Activated T-helper 1 cell treated with anti-CD3 and anti-CD28 coated beads, Interleukin-2, amount 50 U/mL, for 16 hours (primary cell): ENCODE data around the gene CD226.
"Not testable (repeated sequence)": the region's sequence is repeated elsewhere in the genome, so short reads cannot be mapped to it uniquely, and the experiment has no call there.

ENCODE experiments used
- DNase-seq, 2 donors: peaks; one replicate each; pipeline ENCODE4 v3.0.0-alpha.2; 2020; ENCODE audit warnings: low read depth in 1 of 2, low spot score in 1 of 2

CD226 gene

GRCh38 chr18:69956665-69957620 lies 9.3 kb upstream of the CD226 start:
- DNase-seq, result no peak

- DNase-seq, result no peak
These were observed 8.4 kb upstream of the CD226 start for GRCh38 chr18:69956057-69956456.

- no peak for DNase-seq
These were observed 7.2 kb upstream of the CD226 start for GRCh38 chr18:69954719-69955480.

GRCh38 chr18:69953191-69953590 lies 5.5 kb upstream of the CD226 start:
- DNase-seq, result no peak

- DNase-seq, result no peak
These were observed 3.5 kb upstream of the CD226 start for GRCh38 chr18:69951182-69951581.

GRCh38 chr18:69949538-69949936 lies 1.9 kb upstream of the CD226 start:
- DNase-seq, result no peak

GRCh38 chr18:69948919-69949537 lies 1.4 kb upstream of the CD226 start:
- DNase-seq, result peak in 1 of 2 donors; percentile 39

- DNase-seq, result no peak
These were observed 583 bp upstream of the CD226 start for GRCh38 chr18:69948256-69948655.

GRCh38 chr18:69946608-69947155 lies 991 bp downstream of the CD226 start:
- DNase-seq, result no peak

GRCh38 chr18:69945220-69946114 lies 2.2 kb downstream of the CD226 start:
- DNase-seq, result no peak

- DNase-seq, result no peak
These were observed 3.2 kb downstream of the CD226 start for GRCh38 chr18:69944436-69944835.

- DNase-seq, result no peak
These were observed 4.7 kb downstream of the CD226 start for GRCh38 chr18:69943021-69943420.

- no peak for DNase-seq
These were observed 6.5 kb downstream of the CD226 start for GRCh38 chr18:69941183-69941582.

- DNase-seq, result not testable (repeated sequence)
These were observed 7.9 kb downstream of the CD226 start for GRCh38 chr18:69939812-69940211.

- DNase-seq, result no peak
These were observed 11.5 kb downstream of the CD226 start for GRCh38 chr18:69936191-69936558.

- peak; percentile 55 to 70 for DNase-seq
These were observed 12.1 kb downstream of the CD226 start for GRCh38 chr18:69935319-69936190.

GRCh38 chr18:69934601-69935265 lies 12.9 kb downstream of the CD226 start:
- no peak for DNase-seq

GRCh38 chr18:69929041-69929774 lies 18.5 kb downstream of the CD226 start:
- no peak for DNase-seq
